Midbrain (tissue), 1 donor: ENCODE measurements around the gene DNAJC4.
"Not testable (repeated sequence)": the region's sequence is repeated elsewhere in the genome, so short reads cannot be mapped to it uniquely, and the experiment has no call there.

Experiments used
- DNase-seq: peaks from one replicate; lab custom pipeline; 2025; lab: John Stamatoyannopoulos, UW

DNAJC4 gene

GRCh38 chr11:64245797-64246620 is 15.7 kb downstream of the DNAJC4 start:
- DNase-seq = no peak

- not testable (repeated sequence) for DNase-seq
Measured at GRCh38 chr11:64246621-64246870, 16.2 kb downstream of the DNAJC4 start.

- peak; percentile 77 for DNase-seq
Measured at GRCh38 chr11:64246871-64247728, 16.8 kb downstream of the DNAJC4 start, which contains the start of gene PPP1R14B. TSS of gene PPP1R14B (minus strand) at chr11:64246943. CDS start at chr11:64246673, 270 bp downstream.

- DNase-seq = no peak
Measured at GRCh38 chr11:64247729-64248531, 17.6 kb downstream of the DNAJC4 start.

- DNase-seq = no peak
Measured at GRCh38 chr11:64248578-64248977, 18.2 kb downstream of the DNAJC4 start.

- no peak for DNase-seq
Measured at GRCh38 chr11:64249038-64249437, 18.7 kb downstream of the DNAJC4 start.

- no peak for DNase-seq
Measured at GRCh38 chr11:64249563-64250414, 19.4 kb downstream of the DNAJC4 start.

- DNase-seq = no peak
Measured at GRCh38 chr11:64250415-64251015, 20.2 kb downstream of the DNAJC4 start.

GRCh38 chr11:64251016-64251752 is 20.8 kb downstream of the DNAJC4 start, which contains the start of gene PLCB3:
TSS of gene PLCB3 (plus strand) at chr11:64251530. CDS start at chr11:64251650, 120 bp downstream.
- DNase-seq = peak; percentile 53

- DNase-seq = no peak
Measured at GRCh38 chr11:64251753-64252002, 21.3 kb downstream of the DNAJC4 start.

- no peak for DNase-seq
Measured at GRCh38 chr11:64252003-64252872, 21.9 kb downstream of the DNAJC4 start.

GRCh38 chr11:64253043-64253442 is 22.7 kb downstream of the DNAJC4 start:
- DNase-seq = no peak

GRCh38 chr11:64253481-64253880 is 23.1 kb downstream of the DNAJC4 start:
- DNase-seq = peak; percentile 66

GRCh38 chr11:64254326-64254725 is 24.0 kb downstream of the DNAJC4 start:
- DNase-seq = no peak

GRCh38 chr11:64255135-64256128 is 25.1 kb downstream of the DNAJC4 start:
- no peak for DNase-seq

- no peak for DNase-seq
Measured at GRCh38 chr11:64256300-64256699, 26.0 kb downstream of the DNAJC4 start.

GRCh38 chr11:64258356-64258755 is 28.0 kb downstream of the DNAJC4 start:
- DNase-seq = no peak

- no peak for DNase-seq
Measured at GRCh38 chr11:64258946-64259532, 28.7 kb downstream of the DNAJC4 start.
